Lower lobe of right lung (tissue), 2 donors: ENCODE results near the gene STXBP5. TPM values are rescaled to one million over a fixed set of nuclear protein-coding genes. Genes with fewer than 3 reads are reported as not detected.

Experiments used
- ATAC-seq, 2 donors: fragments of 200-7000 bp; cut with Tn5 transposase; one replicate each; pipeline ENCODE4 v1.9.1; 2020 to 2022; ENCODE audit warnings: mild to moderate bottlenecking in 2 of 2, moderate library complexity in 2 of 2
- DNase-seq: peaks from one replicate; pipeline ENCODE4 v3.0.0-alpha.2; 2020
- H3K27ac ChIP-seq: fragments of 200-600 bp; one replicate; pipeline ENCODE4 v1.8.0; 2022
- H3K27me3 ChIP-seq: fragments of 200-600 bp; one replicate; pipeline ENCODE4 v1.8.0; 2022; ENCODE audit warnings: low read depth
- H3K36me3 ChIP-seq: fragments of 200-600 bp; one replicate; pipeline ENCODE4 v1.8.0; 2022; ENCODE audit warnings: mild to moderate bottlenecking
- H3K4me1 ChIP-seq: fragments of 200-600 bp; one replicate; pipeline ENCODE4 v1.8.0; 2022
- H3K4me3 ChIP-seq: fragments of 200-600 bp; one replicate; pipeline ENCODE4 v1.8.0; 2022; ENCODE audit warnings: mild to moderate bottlenecking
- H3K9me3 ChIP-seq: fragments of 200-600 bp; one replicate; pipeline ENCODE4 v1.8.0; 2022
- intact Hi-C: fragments of 100-400 bp; cut with DNase I; formaldehyde crosslinking; loops from one replicate; pipeline ENCODE4 v1.11.0; 2022
- total RNA-seq: library from RNA; stranded (reverse); fragmentation: NEBNext Ultra II Directional; extraction: Animal tissue kit (Norgen Biotek cat#: 25700); gene quantifications from one replicate; pipeline ENCODE4 v1.2.1, GENCODE V29; 2021
- TF ChIP-seq, protein P1 (sequence below): fragments of 200-600 bp; IDR thresholded peaks from one replicate; pipeline ENCODE4 v1.8.0; 2022; ENCODE audit warnings: antibody characterized with exemption, mild to moderate bottlenecking
- donor health status: DM: no; HTN: yes; CAD: no; lungs with severe emphysema.

Gene STXBP5
- total RNA-seq, 1 donor from 2014 or later = 21.2 TPM

DNA sequence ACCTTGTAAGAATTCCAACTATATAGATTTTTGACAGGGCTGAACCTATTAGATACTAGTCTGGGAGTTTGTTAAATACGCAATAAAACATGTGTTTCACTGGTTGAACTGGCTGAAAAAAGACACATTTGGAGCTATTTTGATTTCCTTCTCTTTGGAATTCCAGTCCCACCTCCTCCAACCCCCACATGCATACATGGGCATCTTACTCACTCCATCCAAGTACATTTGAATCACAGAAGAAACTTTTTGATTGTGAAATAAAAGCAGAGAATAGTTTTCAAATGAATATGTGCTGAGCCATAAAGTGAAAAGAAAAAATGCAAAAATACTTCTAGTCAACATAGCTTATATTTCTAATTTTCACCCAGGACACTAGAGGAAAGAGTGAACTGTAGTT is 33.9 kb upstream of the STXBP5 start:
- intact Hi-C loops = no loop called here
- Histone ChIP-seq H3K4me3 (no peak overlapping the region), H3K9me3 (no peaks in the 10 kb centered on the region), H3K4me1 (no peaks in the 10 kb centered on the region), H3K36me3 (no peaks in the 10 kb centered on the region), H3K27ac (no peak overlapping the region), H3K27me3 (no peaks in the 10 kb centered on the region)
- ATAC-seq (no peak), DNase-seq (no peak)
- TF ChIP-seq, protein P1, sequence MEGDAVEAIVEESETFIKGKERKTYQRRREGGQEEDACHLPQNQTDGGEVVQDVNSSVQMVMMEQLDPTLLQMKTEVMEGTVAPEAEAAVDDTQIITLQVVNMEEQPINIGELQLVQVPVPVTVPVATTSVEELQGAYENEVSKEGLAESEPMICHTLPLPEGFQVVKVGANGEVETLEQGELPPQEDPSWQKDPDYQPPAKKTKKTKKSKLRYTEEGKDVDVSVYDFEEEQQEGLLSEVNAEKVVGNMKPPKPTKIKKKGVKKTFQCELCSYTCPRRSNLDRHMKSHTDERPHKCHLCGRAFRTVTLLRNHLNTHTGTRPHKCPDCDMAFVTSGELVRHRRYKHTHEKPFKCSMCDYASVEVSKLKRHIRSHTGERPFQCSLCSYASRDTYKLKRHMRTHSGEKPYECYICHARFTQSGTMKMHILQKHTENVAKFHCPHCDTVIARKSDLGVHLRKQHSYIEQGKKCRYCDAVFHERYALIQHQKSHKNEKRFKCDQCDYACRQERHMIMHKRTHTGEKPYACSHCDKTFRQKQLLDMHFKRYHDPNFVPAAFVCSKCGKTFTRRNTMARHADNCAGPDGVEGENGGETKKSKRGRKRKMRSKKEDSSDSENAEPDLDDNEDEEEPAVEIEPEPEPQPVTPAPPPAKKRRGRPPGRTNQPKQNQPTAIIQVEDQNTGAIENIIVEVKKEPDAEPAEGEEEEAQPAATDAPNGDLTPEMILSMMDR = no peak

DNA sequence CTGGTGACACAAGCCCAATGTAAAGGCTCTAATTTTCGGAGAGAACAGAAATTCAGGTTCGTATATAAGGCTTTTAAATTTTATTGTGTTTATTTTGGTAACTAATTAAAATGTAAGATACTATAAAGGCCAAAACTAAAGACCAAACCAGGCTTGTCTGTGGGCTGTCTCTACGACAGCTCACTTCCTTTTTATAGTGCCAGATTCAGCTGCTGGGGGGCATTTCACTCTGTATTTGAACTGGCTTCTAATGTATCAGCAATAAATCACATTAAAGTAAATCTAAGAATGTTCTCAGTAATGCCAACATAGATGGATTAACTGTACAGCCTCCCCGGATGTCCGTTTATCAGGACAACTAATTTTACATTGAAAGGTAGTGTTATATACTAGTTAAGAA is 31.1 kb upstream of the STXBP5 start:
- intact Hi-C loops = no loop called here
- TF ChIP-seq, protein P1 = no peak
- Histone ChIP-seq H3K27ac (no peak overlapping the region), H3K4me1 (no peaks in the 10 kb centered on the region), H3K27me3 (no peaks in the 10 kb centered on the region), H3K9me3 (no peaks in the 10 kb centered on the region), H3K36me3 (no peaks in the 10 kb centered on the region), H3K4me3 (no peak overlapping the region)
- no peak for ATAC-seq
- no peak for DNase-seq

DNA sequence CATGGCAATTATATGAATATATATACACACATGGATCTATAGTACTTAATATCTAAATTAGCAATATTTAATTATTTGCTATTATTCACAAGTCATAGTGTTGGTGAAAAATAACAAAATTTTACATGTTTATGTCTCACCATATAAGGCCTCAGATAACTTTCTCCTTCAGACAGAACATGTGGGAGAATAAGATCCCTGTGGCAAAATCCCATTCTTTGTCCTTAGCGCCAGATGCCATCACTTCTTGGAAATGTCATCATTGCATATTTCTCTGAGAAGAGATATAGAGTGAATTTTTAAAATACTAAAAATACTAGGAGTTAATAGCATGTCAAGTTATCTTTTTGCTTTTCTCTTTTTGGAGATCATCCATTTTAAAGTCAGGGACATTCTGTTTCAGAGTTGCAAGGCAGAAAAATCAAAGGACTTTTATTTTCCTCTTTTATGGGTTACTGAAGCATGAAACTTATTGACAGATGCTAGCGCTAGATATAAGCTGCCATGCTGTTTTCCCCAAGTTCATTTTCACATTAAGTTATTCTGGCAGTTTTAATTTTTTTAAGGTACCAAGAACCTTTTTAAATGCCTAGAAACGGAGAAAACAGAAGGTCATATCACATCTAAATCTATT is 30.4 kb upstream of the STXBP5 start:
- ATAC-seq (no peak), DNase-seq (no peak)
- H3K4me3 ChIP-seq = no peak overlapping the region
- H3K9me3 ChIP-seq = no peaks in the 10 kb centered on the region
- TF ChIP-seq, protein P1 = no peak
- intact Hi-C loops = no loop called here
- H3K4me1 ChIP-seq = no peaks in the 10 kb centered on the region
- H3K27ac ChIP-seq = no peak overlapping the region
- no peaks in the 10 kb centered on the region for H3K27me3 ChIP-seq
- H3K36me3 ChIP-seq = no peaks in the 10 kb centered on the region

DNA sequence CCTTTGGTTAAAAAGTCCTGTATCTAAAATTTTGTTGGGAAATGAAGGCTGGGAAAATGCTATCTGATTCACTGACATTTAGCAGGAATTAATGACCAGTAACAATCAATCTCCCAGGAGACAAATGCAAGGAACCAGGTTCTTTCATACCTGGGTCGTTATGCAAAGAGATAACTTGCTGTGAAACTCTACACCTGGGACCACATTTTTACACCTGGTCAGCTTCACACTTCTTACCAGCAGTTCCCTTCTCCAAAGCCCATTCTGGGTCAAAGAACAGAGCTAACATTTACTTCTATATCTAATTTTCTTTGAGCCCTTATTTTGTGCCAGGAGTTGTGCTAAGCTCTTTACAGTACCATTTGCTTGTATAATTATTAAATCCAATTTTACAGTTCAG is 27.4 kb upstream of the STXBP5 start:
- Histone ChIP-seq H3K27me3 (no peaks in the 10 kb centered on the region), H3K9me3 (no peaks in the 10 kb centered on the region), H3K4me3 (no peak overlapping the region), H3K36me3 (no peaks in the 10 kb centered on the region), H3K4me1 (no peaks in the 10 kb centered on the region), H3K27ac (no peak overlapping the region)
- TF ChIP-seq, protein P1 = no peak
- ATAC-seq (no peak), DNase-seq (no peak)
- intact Hi-C loops = no loop called here

DNA sequence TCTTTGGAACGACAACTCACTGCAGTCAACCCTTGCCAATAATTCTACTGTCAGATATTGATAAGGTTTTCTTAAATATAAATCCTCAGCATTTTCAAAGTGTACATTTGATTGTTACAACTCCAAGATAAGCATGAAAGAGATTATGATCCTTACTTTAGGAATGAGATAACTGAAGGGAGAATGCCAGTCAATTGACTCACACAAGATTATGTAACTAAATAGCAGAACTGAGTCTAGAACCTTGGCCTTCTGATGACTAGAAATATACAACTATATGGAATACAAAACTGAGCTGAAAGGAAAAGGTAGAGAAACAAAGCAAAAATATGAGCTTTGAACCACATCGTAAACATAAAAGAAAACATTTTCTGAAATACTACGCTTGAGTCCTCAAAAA is 26.9 kb upstream of the STXBP5 start:
- Histone ChIP-seq H3K9me3 (no peaks in the 10 kb centered on the region), H3K4me3 (no peak overlapping the region), H3K27me3 (no peaks in the 10 kb centered on the region), H3K4me1 (no peaks in the 10 kb centered on the region), H3K36me3 (no peaks in the 10 kb centered on the region), H3K27ac (no peak overlapping the region)
- TF ChIP-seq, protein P1 = no peak
- intact Hi-C loops = no loop called here
- DNase-seq = no peak
- no peak for ATAC-seq

DNA sequence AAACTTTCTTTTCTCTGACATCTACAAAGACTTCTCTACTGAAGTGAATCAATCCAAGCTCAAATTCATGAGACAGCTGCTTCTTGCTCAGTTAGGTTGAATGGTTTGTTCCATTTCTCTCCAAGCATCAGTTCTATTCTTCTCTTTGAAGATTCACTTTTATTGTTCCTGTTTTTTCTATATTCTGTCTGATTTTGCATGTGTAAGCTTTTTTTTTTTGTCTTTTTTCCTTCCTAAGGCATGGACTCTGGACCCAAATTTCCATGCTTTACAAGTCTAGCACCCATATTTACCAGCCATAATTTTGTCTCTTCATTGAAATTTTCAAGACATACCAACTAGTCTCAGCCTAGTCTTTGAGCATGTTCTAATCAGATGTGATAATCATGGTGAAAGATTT is 25.9 kb upstream of the STXBP5 start:
- TF ChIP-seq, protein P1 = no peak
- Histone ChIP-seq H3K27ac (no peak overlapping the region), H3K36me3 (no peaks in the 10 kb centered on the region), H3K4me1 (no peaks in the 10 kb centered on the region), H3K9me3 (no peaks in the 10 kb centered on the region), H3K4me3 (no peak overlapping the region), H3K27me3 (no peaks in the 10 kb centered on the region)
- intact Hi-C loops = no loop called here
- no peak for DNase-seq
- ATAC-seq = no peak
